Naive B cell (primary cell): ENCODE data around the gene CHCHD6. TPM values are rescaled to one million over a fixed set of nuclear protein-coding genes. Genes with fewer than 3 reads are reported as not detected.

Experiments
- ATAC-seq, 2 donors: fragments of 150-1000 bp; cut with Tn5 transposase; 2 replicates each; pipeline ENCODE4 v1.10.0; 2021; ENCODE audit warnings: low read depth in 2 of 2, mild to moderate bottlenecking in 2 of 2, moderate library complexity in 2 of 2
- DNase-seq: peaks from one replicate; pipeline ENCODE4 v3.0.0; 2022
- H3K27ac Mint-ChIP-seq, 6 donors: one replicate each; pipeline ENCODE4 v1.8.0; 2020 to 2022; ENCODE audit warnings: mild to moderate bottlenecking in 6 of 6, mixed read lengths in 6 of 6, moderate library complexity in 5 of 6, inconsistent platforms in 2 of 6
- H3K27me3 Mint-ChIP-seq, 3 donors: one replicate each; pipeline ENCODE4 v1.8.0; 2021 to 2022; ENCODE audit warnings: mixed read lengths in 3 of 3, mild to moderate bottlenecking in 1 of 3
- H3K36me3 Mint-ChIP-seq, 2 donors: one replicate each; pipeline ENCODE4 v1.8.0; 2020 to 2022; ENCODE audit warnings: mixed read lengths in 2 of 2, inconsistent platforms in 1 of 2, mild to moderate bottlenecking in 1 of 2
- H3K4me1 Mint-ChIP-seq, 3 donors: one replicate each; pipeline ENCODE4 v1.8.0; 2020 to 2022; ENCODE audit warnings: mixed read lengths in 3 of 3, inconsistent platforms in 1 of 3, mild to moderate bottlenecking in 1 of 3, moderate library complexity in 1 of 3
- H3K4me3 Mint-ChIP-seq, 8 donors: one replicate each; pipeline ENCODE4 v1.8.0; 2020 to 2022; ENCODE audit warnings: mild to moderate bottlenecking in 8 of 8, mixed read lengths in 8 of 8, moderate library complexity in 8 of 8, inconsistent platforms in 2 of 8
- H3K9me3 Mint-ChIP-seq, 7 donors: one replicate each; pipeline ENCODE4 v1.8.0; 2020 to 2022; ENCODE audit warnings: mixed read lengths in 7 of 7, mild to moderate bottlenecking in 5 of 7, inconsistent platforms in 2 of 7, moderate library complexity in 1 of 7
- polyA plus RNA-seq, 6 donors: library from polyadenylated mRNA; unstranded; fragments of 300-500 nt; fragmentation: Illumina TruSeq; gene quantifications; one replicate each; pipeline ENCODE4 v1.2.3, GENCODE V29; 2021; ENCODE audit warnings: low read depth in 6 of 6

The CHCHD6 gene
- polyA plus RNA-seq, 6 donors from 2014 or later, result 8.7 to 16.3 (median 11.1) TPM

DNA sequence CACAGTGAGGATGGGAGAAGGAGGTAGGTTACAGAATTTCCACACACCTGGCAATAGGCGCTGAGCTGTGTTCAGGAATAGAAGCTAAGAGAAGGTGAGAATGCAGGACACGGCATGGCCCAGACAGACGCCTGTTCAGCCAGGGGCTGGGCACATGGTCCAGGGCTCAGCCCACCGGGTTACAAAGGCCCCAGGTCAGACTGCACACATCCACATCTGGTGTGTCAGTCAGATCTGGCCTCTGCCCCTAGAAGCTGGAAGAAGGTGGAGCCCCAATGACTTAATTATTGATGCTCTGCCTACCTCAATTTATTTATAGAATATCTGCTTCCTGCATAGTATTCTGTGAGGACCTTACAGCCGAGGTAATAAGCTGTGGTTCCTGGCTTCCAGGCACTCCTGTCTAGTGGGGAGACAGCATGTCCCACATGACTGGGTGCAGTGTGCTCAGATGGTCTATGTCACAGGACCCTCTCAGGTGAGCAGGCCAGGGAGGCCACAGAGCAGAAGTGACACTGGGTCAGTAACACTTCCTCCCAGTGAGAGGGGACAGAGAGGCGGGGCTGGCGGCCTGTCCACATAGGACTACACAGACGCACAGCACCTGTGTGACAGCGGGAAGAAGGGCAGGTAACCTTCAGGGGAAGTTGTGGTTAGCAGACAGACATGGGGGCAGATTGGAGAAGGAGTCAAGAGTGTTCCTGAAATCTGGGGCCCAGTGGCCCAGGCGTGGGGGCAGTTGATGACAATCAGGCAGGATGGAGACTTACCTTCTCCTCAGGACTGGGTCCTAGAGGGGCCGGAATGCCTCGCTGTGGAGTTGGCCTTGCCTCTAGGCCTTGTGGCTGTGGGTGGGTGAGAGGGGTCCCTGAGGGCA is 240.3 kb downstream of the CHCHD6 start:
- Mint-ChIP-seq H3K27me3 (no peaks in the 10 kb centered on the region), H3K9me3 (no peaks in the 10 kb centered on the region), H3K4me1 (peaks cover 16 to 71% (median 41%) of the 10 kb centered on the region in 3 donors), H3K4me3 (peak overlapping the region in 1 of 8 donors; percentile 61), H3K36me3 (peaks cover 0 to 26% of the 10 kb centered on the region in 2 donors), H3K27ac (peak overlapping the region in 4 of 6 donors; percentile 39 to 88 (median 74))
- ATAC-seq (peak in 1 of 2 donors; percentile 58), DNase-seq (peak; percentile 21)

- H3K4me1 Mint-ChIP-seq, result peaks cover 16 to 71% (median 41%) of the 10 kb centered on the region in 3 donors
- no peaks in the 10 kb centered on the region for H3K27me3 Mint-ChIP-seq
- ATAC-seq (no peak), DNase-seq (no peak)
- peak overlapping the region in 1 of 8 donors; percentile 36 for H3K4me3 Mint-ChIP-seq
- no peaks in the 10 kb centered on the region for H3K9me3 Mint-ChIP-seq
- H3K27ac Mint-ChIP-seq, result peak overlapping the region in 2 of 6 donors; percentile 2 to 88
- peaks cover 0 to 26% of the 10 kb centered on the region in 2 donors for H3K36me3 Mint-ChIP-seq
Observed at GRCh38 chr3:126945171-126945721, 241.2 kb downstream of the CHCHD6 start.

GRCh38 chr3:126945891-126946290 is 241.9 kb downstream of the CHCHD6 start:
- Mint-ChIP-seq H3K36me3 (peaks cover 0 to 26% of the 10 kb centered on the region in 2 donors), H3K4me1 (peaks cover 16 to 71% (median 41%) of the 10 kb centered on the region in 3 donors), H3K27ac (peak overlapping the region in 3 of 6 donors; percentile 10 to 18 (median 16)), H3K4me3 (no peak overlapping the region), H3K27me3 (no peaks in the 10 kb centered on the region), H3K9me3 (no peaks in the 10 kb centered on the region)
- ATAC-seq (no peak), DNase-seq (no peak)

- peaks cover 16 to 69% (median 41%) of the 10 kb centered on the region in 3 donors for H3K4me1 Mint-ChIP-seq
- H3K4me3 Mint-ChIP-seq, result no peak overlapping the region
- H3K27ac Mint-ChIP-seq, result peak overlapping the region in 1 of 6 donors; percentile 45
- H3K9me3 Mint-ChIP-seq, result no peaks in the 10 kb centered on the region
- no peaks in the 10 kb centered on the region for H3K27me3 Mint-ChIP-seq
- DNase-seq (no peak), ATAC-seq (no peak)
- peaks cover 0 to 26% of the 10 kb centered on the region in 2 donors for H3K36me3 Mint-ChIP-seq
Observed at GRCh38 chr3:126946405-126946804, 242.4 kb downstream of the CHCHD6 start.

DNA sequence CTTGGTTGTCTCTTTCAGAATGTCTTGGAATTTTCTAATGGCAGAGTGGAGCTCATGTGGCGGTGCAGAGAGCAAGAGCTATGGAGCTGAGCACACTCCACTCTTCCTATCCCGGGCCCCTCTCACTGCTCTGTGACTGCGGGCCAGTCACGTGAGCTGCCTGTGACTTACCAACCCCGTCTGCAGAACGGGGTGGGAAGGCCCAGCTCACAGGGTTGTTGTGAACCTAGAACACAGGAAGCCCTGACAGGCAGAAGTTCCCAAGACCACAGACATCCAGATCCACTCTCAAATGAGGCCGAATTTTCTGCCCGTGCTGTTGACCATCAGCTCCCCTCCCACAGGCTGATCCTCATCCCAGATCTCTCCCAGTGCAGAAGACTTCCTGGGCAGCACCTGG is 243.4 kb downstream of the CHCHD6 start:
- Mint-ChIP-seq H3K27ac (peak overlapping the region in 2 of 6 donors; percentile 62 to 75), H3K4me1 (peaks cover 8 to 62% (median 32%) of the 10 kb centered on the region in 3 donors), H3K4me3 (peak overlapping the region in 2 of 8 donors; percentile 43 to 79), H3K36me3 (peaks cover 0 to 19% of the 10 kb centered on the region in 2 donors), H3K9me3 (no peaks in the 10 kb centered on the region), H3K27me3 (no peaks in the 10 kb centered on the region)
- DNase-seq (no peak), ATAC-seq (peak in 1 of 2 donors; percentile 75)

DNA sequence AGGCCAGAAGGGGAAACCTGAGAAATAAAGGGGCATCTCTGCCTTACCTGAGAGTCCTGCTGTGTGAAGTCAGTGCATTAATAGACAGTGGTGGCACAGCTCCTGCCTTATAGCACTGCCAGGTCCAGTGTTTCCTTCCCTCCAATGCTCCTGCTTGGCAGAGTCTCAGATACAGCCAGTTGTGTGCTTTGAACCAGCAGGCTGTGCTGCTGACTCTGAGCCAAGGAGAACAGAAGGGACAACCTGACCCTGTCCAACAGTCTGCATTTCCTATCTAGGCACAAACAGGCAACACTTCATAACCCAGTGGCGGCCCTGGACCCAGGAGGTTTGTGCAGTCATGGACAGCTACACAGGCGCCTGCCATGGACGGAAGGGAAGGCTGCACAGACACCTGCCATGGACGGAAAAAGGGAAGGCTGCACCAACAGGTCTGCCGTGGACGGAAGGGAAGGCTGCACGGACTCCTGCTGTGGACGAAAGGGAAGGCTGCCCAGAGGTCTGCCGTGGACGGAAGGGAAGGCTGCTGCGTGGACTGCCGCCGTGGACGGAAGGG is 245.0 kb downstream of the CHCHD6 start:
- ATAC-seq (no peak), DNase-seq (no peak)
- H3K27me3 Mint-ChIP-seq, result no peaks in the 10 kb centered on the region
- H3K4me3 Mint-ChIP-seq, result peak overlapping the region in 1 of 8 donors; percentile 57
- H3K4me1 Mint-ChIP-seq, result peaks cover 0 to 46% (median 29%) of the 10 kb centered on the region in 3 donors
- H3K9me3 Mint-ChIP-seq, result no peaks in the 10 kb centered on the region
- peak overlapping the region in 1 of 6 donors; percentile 70 for H3K27ac Mint-ChIP-seq
- peaks cover 0 to 6% of the 10 kb centered on the region in 2 donors for H3K36me3 Mint-ChIP-seq

DNA sequence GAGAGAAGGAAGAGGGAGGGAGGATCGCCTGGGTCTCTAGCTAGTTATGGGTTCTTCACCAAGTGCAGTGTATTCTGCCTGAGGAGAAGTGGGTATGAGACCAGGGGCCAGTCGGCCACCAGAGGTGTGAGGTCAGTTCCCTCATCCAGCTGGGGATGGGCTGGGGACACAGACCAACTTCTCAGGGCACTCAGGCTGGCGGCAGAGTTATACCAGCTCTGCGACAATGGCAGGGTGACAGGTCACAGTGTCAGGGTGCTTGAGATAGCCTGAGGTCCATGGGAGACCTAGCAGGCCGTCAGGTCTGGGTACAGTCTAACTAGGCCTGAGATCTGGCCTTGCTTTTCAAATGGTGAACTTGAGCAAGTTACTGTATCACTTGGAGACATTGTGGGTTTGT is 247.5 kb downstream of the CHCHD6 start:
- Mint-ChIP-seq H3K4me3 (no peak overlapping the region), H3K4me1 (peaks cover 0 to 35% (median 28%) of the 10 kb centered on the region in 3 donors), H3K9me3 (no peaks in the 10 kb centered on the region), H3K27me3 (no peaks in the 10 kb centered on the region), H3K36me3 (peaks cover 0 to 6% of the 10 kb centered on the region in 2 donors), H3K27ac (no peak overlapping the region)
- ATAC-seq (no peak), DNase-seq (no peak)

GRCh38 chr3:126952261-126952982 is 248.4 kb downstream of the CHCHD6 start:
- H3K27me3 Mint-ChIP-seq, result no peaks in the 10 kb centered on the region
- H3K4me3 Mint-ChIP-seq, result no peak overlapping the region
- DNase-seq, result no peak
- H3K36me3 Mint-ChIP-seq, result peaks cover 0 to 6% of the 10 kb centered on the region in 2 donors
- H3K9me3 Mint-ChIP-seq, result no peaks in the 10 kb centered on the region
- peak overlapping the region in 1 of 6 donors; percentile 30 for H3K27ac Mint-ChIP-seq
- peaks cover 0 to 27% (median 19%) of the 10 kb centered on the region in 3 donors for H3K4me1 Mint-ChIP-seq
- no peak for ATAC-seq

- Mint-ChIP-seq H3K9me3 (no peaks in the 10 kb centered on the region), H3K36me3 (peaks cover 0 to 5% of the 10 kb centered on the region in 2 donors), H3K4me1 (peaks cover 0 to 27% (median 14%) of the 10 kb centered on the region in 3 donors), H3K4me3 (peak overlapping the region in 1 of 8 donors; percentile 76), H3K27me3 (no peaks in the 10 kb centered on the region), H3K27ac (peak overlapping the region in 4 of 6 donors; percentile 34 to 96 (median 80))
- DNase-seq (no peak), ATAC-seq (no peak)
Observed at GRCh38 chr3:126952983-126953660, 249.1 kb downstream of the CHCHD6 start.

DNA sequence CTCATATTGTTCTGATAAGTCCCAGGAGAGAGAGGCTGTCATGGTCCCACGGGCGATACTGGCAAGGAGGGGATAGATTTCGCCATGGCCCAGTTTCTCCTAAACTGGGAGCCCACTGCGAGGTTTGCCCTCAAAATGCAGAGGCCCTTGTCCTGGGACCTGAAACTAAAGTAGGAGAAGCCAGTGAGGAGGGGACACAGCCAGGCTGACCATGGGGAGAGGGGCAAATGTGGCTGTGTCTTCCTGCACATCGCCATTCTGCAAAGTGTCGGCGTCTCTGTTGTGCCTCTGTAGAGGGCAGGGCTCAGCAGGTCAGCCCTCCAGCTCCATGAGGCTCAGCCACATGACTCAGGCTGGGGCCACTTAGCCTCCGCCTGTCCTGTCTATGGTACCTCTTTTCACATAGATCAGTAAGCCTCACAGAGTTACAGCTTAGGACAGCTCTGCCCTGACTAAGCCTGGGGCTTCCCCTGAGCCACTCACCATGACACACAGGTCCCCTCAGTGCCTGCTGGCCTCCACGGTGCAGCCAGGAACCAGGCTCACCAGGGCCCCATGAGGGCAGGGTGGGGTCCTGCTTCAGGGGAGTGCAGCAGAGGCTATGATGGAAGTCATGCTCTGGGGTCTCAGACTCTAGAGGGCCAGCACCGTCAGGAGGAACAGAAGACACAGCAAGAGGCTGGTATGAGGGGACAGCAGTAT is 250.3 kb downstream of the CHCHD6 start:
- Mint-ChIP-seq H3K4me3 (peak overlapping the region in 4 of 8 donors; percentile 62 to 76 (median 70)), H3K36me3 (no peaks in the 10 kb centered on the region), H3K27ac (peak overlapping the region in 5 of 6 donors; percentile 92 to 99 (median 98)), H3K9me3 (no peaks in the 10 kb centered on the region), H3K4me1 (peaks cover 0 to 27% (median 12%) of the 10 kb centered on the region in 3 donors), H3K27me3 (no peaks in the 10 kb centered on the region)
- DNase-seq, result peak; percentile 37
- peak in 1 of 2 donors; percentile 57 for ATAC-seq

DNA sequence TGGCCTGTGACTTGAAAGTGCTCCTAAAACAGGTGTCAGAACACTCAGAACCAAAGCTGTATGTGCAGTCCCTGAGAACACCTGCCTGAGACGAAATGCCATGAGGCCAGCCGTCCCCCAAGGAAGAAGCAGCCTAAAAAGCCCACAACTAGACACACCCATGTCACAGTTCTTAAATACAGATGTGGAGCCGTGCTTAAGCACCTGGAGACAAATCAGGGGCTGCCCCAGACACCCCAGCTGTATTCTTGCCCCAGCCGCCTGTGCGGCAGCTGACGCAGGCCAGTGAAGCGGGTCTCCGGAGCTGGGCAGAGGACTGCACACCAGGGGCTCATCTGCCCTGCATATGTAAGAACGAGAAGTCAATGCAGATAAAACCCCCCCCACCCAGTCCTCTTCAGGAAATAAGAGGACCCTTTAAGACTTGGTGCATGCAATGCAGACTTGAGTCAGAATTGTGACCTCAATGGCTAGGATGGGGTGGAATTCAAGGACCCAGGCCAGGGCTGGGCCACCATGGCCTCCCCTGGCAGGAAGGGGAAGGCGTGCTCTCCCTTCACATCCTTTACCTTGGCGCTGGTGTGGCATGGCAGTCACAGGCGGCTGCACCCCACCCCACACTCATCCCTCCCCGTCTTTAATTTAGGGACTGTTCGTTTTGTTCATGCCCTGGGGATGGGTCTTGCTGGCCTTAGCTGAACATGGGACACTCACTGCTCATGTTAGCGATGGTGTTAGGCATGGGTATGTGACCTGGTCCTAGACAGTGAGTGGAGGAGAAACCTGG is 251.2 kb downstream of the CHCHD6 start:
- Mint-ChIP-seq H3K36me3 (no peaks in the 10 kb centered on the region), H3K27me3 (no peaks in the 10 kb centered on the region), H3K27ac (peak overlapping the region in 5 of 6 donors; percentile 92 to 99 (median 98)), H3K4me1 (peaks cover 1 to 29% (median 20%) of the 10 kb centered on the region in 3 donors), H3K4me3 (peak overlapping the region in 6 of 8 donors; percentile 30 to 84 (median 66)), H3K9me3 (no peaks in the 10 kb centered on the region)
- peak; percentile 39 to 89 for ATAC-seq
- DNase-seq, result peak; percentile 81
